Erythroblast (primary cell): ENCODE data around the gene SUGP2.

Source experiments
- DNase-seq, 2 experiments: peaks; one replicate each; lab custom pipeline; 2025; lab: John Stamatoyannopoulos, UW
- GATA1 ChIP-seq: IDR thresholded peaks from 2 replicates; pipeline ENCODE4 v1.6.1; 2011; ENCODE audit warnings: low read depth, mild to moderate bottlenecking, control low read depth, low read length, moderate library complexity
- POLR2A ChIP-seq: IDR thresholded peaks from 2 replicates; pipeline ENCODE4 v1.6.1; 2011; ENCODE audit warnings: mild to moderate bottlenecking, low read length

Gene SUGP2

DNA sequence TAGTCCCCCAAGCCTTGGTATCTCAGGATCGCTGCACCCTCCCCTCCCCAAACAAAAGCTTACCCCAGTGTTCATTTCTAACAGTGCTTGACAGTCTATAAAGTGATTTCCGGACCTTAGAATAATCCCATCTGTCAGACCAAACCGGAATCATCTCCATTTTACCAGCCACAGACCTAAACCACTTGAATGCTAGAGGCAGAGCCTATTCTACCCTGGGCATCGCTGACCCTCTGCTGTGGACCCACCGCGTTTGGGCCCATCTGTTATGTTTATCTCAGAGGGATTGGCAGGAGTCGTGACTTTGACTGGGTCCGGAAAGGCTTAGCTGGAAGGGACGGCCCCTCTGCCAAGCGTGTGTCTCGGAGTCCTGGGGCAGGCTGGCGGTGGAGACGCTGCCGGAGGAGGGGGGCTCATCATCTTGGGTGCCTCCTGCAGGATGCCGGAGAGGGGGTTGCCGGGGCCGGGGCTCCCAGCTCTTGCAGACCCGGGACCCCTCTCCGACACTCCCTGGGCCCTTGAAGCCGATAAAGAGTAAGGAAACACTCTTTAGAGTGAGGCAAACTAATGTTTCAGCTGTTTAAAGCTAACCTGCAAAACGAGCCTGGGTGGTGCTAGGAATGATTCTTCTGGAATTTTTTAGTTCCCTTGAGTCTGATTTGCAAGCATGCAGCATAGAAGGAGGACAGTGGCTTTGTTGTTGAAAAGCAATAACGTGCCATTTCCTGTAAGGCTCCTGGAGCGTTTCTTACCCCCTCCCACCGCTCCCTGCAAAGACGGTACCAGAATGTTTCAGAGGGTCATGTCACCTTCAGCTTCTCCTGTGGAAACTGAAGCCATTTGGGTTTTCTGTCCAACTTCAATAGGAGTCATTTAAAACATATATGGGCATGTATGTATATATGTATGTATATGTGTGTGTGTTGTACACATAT lies 31.8 kb upstream of the SUGP2 start:
- TF ChIP-seq POLR2A (no peak), GATA1 (no peak)
- DNase-seq = peak in 1 of 2 experiments; percentile 39

GRCh38 chr19:19064098-19064722 lies 30.9 kb upstream of the SUGP2 start:
- TF ChIP-seq GATA1 (no peak), POLR2A (no peak)
- DNase-seq = no peak

GRCh38 chr19:19063183-19064097 lies 30.1 kb upstream of the SUGP2 start, which contains the start of gene SLC25A42:
Gene SLC25A42, plus strand, starts transcription at chr19:19063994. Its CDS starts 32,131 bp downstream, at chr19:19096125.
- peak; percentile 100 for DNase-seq
- TF ChIP-seq GATA1 = no peak
- peak; percentile 72 for TF ChIP-seq POLR2A

- peak in 1 of 2 experiments; percentile 73 for DNase-seq
- TF ChIP-seq POLR2A (no peak), GATA1 (no peak)
Measured at GRCh38 chr19:19062454-19063182, 29.3 kb upstream of the SUGP2 start.

DNA sequence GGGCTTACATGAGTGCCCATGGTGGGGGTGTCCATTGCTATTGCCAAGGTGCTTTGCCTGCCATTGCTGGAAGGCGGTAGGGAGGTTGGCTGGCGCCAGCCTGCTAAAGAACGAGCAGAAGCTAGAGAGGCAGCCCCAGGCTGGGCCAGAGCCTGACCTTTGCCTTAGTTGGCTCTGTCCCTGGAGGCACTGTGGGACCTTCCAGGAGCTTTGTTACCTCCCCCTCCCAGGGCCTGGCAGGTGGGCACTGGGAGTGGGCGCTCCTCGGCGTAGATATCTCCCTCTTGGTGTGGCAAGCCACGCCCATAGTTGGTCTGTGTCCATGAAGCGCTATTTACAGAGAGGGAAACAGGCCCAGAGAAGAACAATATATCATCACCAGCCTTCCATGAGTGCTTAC lies 28.2 kb upstream of the SUGP2 start:
- TF ChIP-seq POLR2A = no peak
- peak in 1 of 2 experiments; percentile 59 for DNase-seq

DNA sequence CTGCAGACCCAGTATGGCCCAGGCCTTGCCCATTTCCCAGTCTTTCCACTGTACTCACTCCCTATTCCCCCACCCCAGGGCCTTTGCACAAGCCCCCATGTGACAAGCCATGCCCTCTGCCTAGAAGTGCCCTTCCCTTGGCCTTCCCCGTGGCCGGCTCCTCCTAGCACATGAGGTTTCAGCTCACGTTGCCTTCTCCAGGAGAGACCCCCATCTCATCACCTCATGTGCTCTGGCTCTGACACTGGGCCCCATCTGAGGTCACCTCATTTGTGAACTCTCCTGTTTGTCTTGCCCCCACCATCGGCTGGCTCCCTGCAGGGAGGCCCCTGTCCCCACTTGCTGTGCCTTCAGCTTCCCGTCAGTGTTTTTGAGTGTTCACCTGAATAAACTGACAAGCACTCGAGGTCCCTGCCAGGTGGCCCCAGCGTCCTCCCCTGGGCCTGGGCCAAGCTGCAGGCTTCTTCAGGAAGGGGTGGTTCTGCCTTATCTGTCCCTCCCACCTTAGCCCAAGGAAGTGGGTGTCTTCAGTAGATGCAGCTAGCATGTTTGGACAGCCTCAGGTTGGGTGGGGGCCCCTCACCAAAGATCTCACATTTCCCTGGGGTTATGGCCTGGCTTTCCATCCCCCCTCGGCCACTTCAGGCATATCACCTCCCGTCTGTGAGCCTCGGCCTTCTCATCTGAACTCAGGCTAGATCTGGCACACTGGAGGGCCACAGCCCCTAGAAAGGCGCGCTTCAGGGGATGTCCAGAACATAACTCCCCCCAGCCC lies 26.7 kb upstream of the SUGP2 start:
- DNase-seq = peak; percentile 93 to 97
- TF ChIP-seq GATA1 (peak; percentile 22), POLR2A (peak; percentile 21)

GRCh38 chr19:19059018-19059836 lies 25.9 kb upstream of the SUGP2 start:
- no peak for TF ChIP-seq POLR2A
- TF ChIP-seq GATA1 = no peak
- peak in 1 of 2 experiments; percentile 53 for DNase-seq

DNA sequence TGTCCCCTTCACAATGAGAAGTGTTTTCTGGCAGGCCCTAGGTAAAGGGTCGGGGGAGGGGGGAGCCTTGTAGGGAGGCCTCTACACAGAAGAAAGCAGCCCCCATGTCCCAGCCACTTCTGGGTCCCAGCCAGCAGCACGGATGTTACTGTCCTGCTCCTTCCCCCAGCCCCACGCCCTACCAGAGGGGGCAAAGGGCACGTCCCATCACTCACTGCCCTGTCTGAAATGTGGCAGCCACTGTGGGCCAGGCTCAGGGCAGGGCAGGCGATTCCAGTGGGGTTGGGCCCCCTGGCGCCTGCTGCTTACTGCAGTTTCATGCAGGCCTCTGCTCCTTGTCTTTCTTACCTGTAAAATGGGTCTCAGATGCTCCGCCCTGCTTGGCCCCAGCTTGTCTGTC lies 24.4 kb upstream of the SUGP2 start:
- TF ChIP-seq GATA1 = no peak
- no peak for TF ChIP-seq POLR2A
- no peak for DNase-seq

DNA sequence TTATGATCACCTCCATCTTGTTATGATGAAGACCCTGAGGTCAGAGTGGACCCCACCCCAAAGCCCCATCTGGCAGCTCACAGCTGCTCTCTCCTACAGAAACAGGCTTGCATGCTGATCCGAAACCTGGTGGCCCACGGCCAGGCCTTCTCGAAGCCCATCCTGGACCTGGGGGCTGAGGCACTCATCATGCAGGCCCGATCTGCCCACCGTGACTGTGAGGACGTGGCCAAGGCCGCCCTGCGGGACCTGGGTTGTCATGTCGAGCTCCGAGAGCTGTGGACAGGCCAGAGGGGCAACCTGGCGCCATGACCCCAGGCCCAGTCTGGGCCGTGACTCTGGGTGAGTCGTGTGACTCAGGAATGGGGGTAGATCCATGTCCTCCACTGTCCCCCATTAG lies 24.0 kb upstream of the SUGP2 start:
- no peak for DNase-seq
- no peak for TF ChIP-seq GATA1
- TF ChIP-seq POLR2A = no peak

GRCh38 chr19:19056636-19057275 lies 23.4 kb upstream of the SUGP2 start:
- TF ChIP-seq POLR2A = no peak
- TF ChIP-seq GATA1 = no peak
- DNase-seq = no peak

DNA sequence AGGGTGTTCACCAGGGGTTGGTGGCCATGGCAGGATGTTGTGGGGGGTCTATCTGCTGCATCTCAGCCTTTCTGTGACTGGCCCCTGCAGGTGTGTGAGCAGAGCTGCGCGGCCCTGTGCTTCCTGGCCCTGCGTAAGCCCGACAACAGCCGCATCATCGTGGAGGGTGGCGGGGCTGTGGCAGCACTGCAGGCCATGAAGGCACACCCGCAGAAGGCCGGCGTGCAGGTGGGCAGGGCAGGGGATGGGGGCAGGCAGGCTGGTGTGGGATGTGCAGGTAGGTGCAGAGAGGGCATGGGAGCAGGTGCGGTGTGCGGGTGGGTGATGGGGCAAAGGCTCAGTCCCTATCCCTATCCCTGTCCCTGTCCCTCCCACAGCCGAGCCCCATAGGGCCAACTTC lies 22.4 kb upstream of the SUGP2 start:
- no peak for TF ChIP-seq GATA1
- TF ChIP-seq POLR2A = no peak
- no peak for DNase-seq
